Ramos (cell line): ENCODE measurements around the gene APOC3.
"Not testable (repeated sequence)": the region's sequence is repeated elsewhere in the genome, so short reads cannot be mapped to it uniquely, and the experiment has no call there.

Experiments used
- in situ Hi-C: fragments of 300-500 bp; cut with MboI; formaldehyde crosslinking; loops from one replicate; pipeline ENCODE4 v1.14.3; 2022; ENCODE audit warnings: low sequenced_read_pairs; ENCODE audit not compliant: unreplicated experiment

Gene APOC3

GRCh38 chr11:116828632-116829524 is 829 bp upstream of the APOC3 start:
- in situ Hi-C loops = no loop called here

GRCh38 chr11:116830184-116830912 is 641 bp downstream of the APOC3 start:
- in situ Hi-C loops = no loop called here

- in situ Hi-C loops = no loop called here
These were observed 2.2 kb downstream of the APOC3 start for GRCh38 chr11:116831790-116832349.

- in situ Hi-C loops = no loop called here
These were observed 2.9 kb downstream of the APOC3 start for GRCh38 chr11:116832350-116833290.

- in situ Hi-C loops = no loop called here
These were observed 3.7 kb downstream of the APOC3 start for GRCh38 chr11:116833491-116833815.

GRCh38 chr11:116833816-116834534 is 4.3 kb downstream of the APOC3 start:
- in situ Hi-C loops = no loop called here

GRCh38 chr11:116834535-116835041 is 4.9 kb downstream of the APOC3 start:
- in situ Hi-C loops = not testable (repeated sequence)

- in situ Hi-C loops = no loop called here
These were observed 5.5 kb downstream of the APOC3 start for GRCh38 chr11:116835042-116835772.

- in situ Hi-C loops = no loop called here
These were observed 6.3 kb downstream of the APOC3 start for GRCh38 chr11:116835791-116836631.

- in situ Hi-C loops = no loop called here
These were observed 6.9 kb downstream of the APOC3 start for GRCh38 chr11:116836632-116836991.

- in situ Hi-C loops = no loop called here
These were observed 7.8 kb downstream of the APOC3 start, which contains the start of gene APOA1 for GRCh38 chr11:116837231-116838091. TSS of gene APOA1 (minus strand) at chr11:116837622. CDS start at chr11:116837387, 235 bp downstream.

- in situ Hi-C loops = no loop called here
These were observed 8.8 kb downstream of the APOC3 start for GRCh38 chr11:116838321-116839084.

- in situ Hi-C loops = no loop called here
These were observed 10.6 kb downstream of the APOC3 start for GRCh38 chr11:116840224-116840745.

GRCh38 chr11:116840746-116841296 is 11.1 kb downstream of the APOC3 start:
- in situ Hi-C loops = no loop called here

- in situ Hi-C loops = no loop called here
These were observed 12.4 kb downstream of the APOC3 start for GRCh38 chr11:116842117-116842516.

GRCh38 chr11:116842909-116843308 is 13.2 kb downstream of the APOC3 start:
- in situ Hi-C loops = no loop called here
